ENCODE data around the gene TRMU. TPM values are rescaled to one million over a fixed set of nuclear protein-coding genes. Genes with fewer than 3 reads are reported as not detected.

The TRMU gene
- total RNA-seq, 2 experiments from 2014 or later: 87.2 to 98.1 TPM

GRCh38 chr22:46381731-46382130, 46.2 kb downstream of the TRMU start:
- H3K27ac Mint-ChIP-seq: no peak overlapping the region
- POLR2A ChIA-PET: no interaction called here
- DNase-seq: no peak
- no peaks in the 10 kb centered on the region for H3K27me3 Mint-ChIP-seq
- H3K4me1 Mint-ChIP-seq (ENCODE audit: low read depth): no peaks in the 10 kb centered on the region
- intact Hi-C loops (cut with micrococcal nuclease): no loop called here
- no peak for TF ChIP-seq CTCF (IDR thresholded peaks at IDR 0.05)
- H3K4me3 Mint-ChIP-seq: no peak overlapping the region
- no peak for ATAC-seq
- no peaks in the 10 kb centered on the region for H3K36me3 Mint-ChIP-seq (ENCODE audit: low read depth)
- no peaks in the 10 kb centered on the region for H3K9me3 Mint-ChIP-seq
- CTCF ChIA-PET: no interaction called here

- Mint-ChIP-seq H3K4me1 (ENCODE audit: low read depth) (no peaks in the 10 kb centered on the region), H3K9me3 (no peaks in the 10 kb centered on the region), H3K27me3 (no peaks in the 10 kb centered on the region), H3K27ac (no peak overlapping the region), H3K4me3 (no peak overlapping the region), H3K36me3 (ENCODE audit: low read depth) (no peaks in the 10 kb centered on the region)
- DNase-seq (no peak), ATAC-seq (no peak)
- intact Hi-C loops (cut with micrococcal nuclease): no loop called here
- POLR2A ChIA-PET: no interaction called here
- CTCF ChIA-PET: no interaction called here
- TF ChIP-seq CTCF (IDR thresholded peaks at IDR 0.05): no peak
These were observed 47.0 kb downstream of the TRMU start for GRCh38 chr22:46382524-46382923.

GRCh38 chr22:46386312-46386711, 50.8 kb downstream of the TRMU start:
- ChIA-PET POLR2A (no interaction called here), CTCF (interaction anchor here (1.4 kb wide), 1 partner anchor 19 kb away, joined by 4 read pairs; no protein-coding TSS in a partner anchor)
- H3K4me3 Mint-ChIP-seq: no peak overlapping the region
- H3K27me3 Mint-ChIP-seq: no peaks in the 10 kb centered on the region
- no peak for TF ChIP-seq CTCF (IDR thresholded peaks at IDR 0.05)
- H3K27ac Mint-ChIP-seq: no peak overlapping the region
- H3K4me1 Mint-ChIP-seq (ENCODE audit: low read depth): no peaks in the 10 kb centered on the region
- no peaks in the 10 kb centered on the region for H3K36me3 Mint-ChIP-seq (ENCODE audit: low read depth)
- H3K9me3 Mint-ChIP-seq: no peaks in the 10 kb centered on the region
- intact Hi-C loops (cut with micrococcal nuclease): no loop called here
- ATAC-seq: no peak
- DNase-seq: no peak

- CTCF ChIA-PET: no interaction called here
- H3K36me3 Mint-ChIP-seq (ENCODE audit: low read depth): no peaks in the 10 kb centered on the region
These were observed 52.2 kb downstream of the TRMU start for GRCh38 chr22:46387748-46388147.

GRCh38 chr22:46388647-46389046, 53.1 kb downstream of the TRMU start:
- CTCF ChIA-PET: no interaction called here
- H3K36me3 Mint-ChIP-seq (ENCODE audit: low read depth): no peaks in the 10 kb centered on the region

More at GRCh38 chr22:46387748-46388147, 52.2 kb downstream of the TRMU start:
- Mint-ChIP-seq H3K27ac (no peak overlapping the region), H3K4me1 (ENCODE audit: low read depth) (no peaks in the 10 kb centered on the region), H3K4me3 (no peak overlapping the region), H3K27me3 (no peaks in the 10 kb centered on the region), H3K9me3 (no peaks in the 10 kb centered on the region)
- intact Hi-C loops (cut with micrococcal nuclease): no loop called here
- TF ChIP-seq CTCF (IDR thresholded peaks at IDR 0.05): no peak
- ATAC-seq (no peak), DNase-seq (no peak)
- POLR2A ChIA-PET: no interaction called here

More at GRCh38 chr22:46388647-46389046, 53.1 kb downstream of the TRMU start:
- intact Hi-C loops (cut with micrococcal nuclease): no loop called here
- Mint-ChIP-seq H3K4me3 (no peak overlapping the region), H3K27me3 (no peaks in the 10 kb centered on the region), H3K9me3 (no peaks in the 10 kb centered on the region), H3K27ac (no peak overlapping the region), H3K4me1 (ENCODE audit: low read depth) (peaks cover under 1% of the 10 kb centered on the region)
- TF ChIP-seq CTCF (IDR thresholded peaks at IDR 0.05): no peak
- DNase-seq (no peak), ATAC-seq (no peak)
- POLR2A ChIA-PET: no interaction called here
